Measurements from ENCODE around the gene RNASE1.

- TF ChIP-seq CTCF (IDR thresholded peaks at IDR 0.05; ENCODE audit: low read depth, low read length) (no peak), EZH2phosphoT487 (IDR thresholded peaks at IDR 0.05; ENCODE audit: low read depth) (no peak)
These were observed 9.6 kb upstream of the RNASE1 start for GRCh38 chr14:20811986-20812975.

Data from OCI-LY3 (cell line).